Glomerular endothelial cell (primary cell): ENCODE measurements around the gene AXL. TPM values are rescaled to one million over a fixed set of nuclear protein-coding genes. Genes with fewer than 3 reads are reported as not detected.
"Not testable (repeated sequence)": the region's sequence is repeated elsewhere in the genome, so short reads cannot be mapped to it uniquely, and the experiment has no call there.

Experiments used
- DNase-seq: peaks from one replicate; pipeline ENCODE4 v3.0.0-alpha.2; 2011; ENCODE audit warnings: low read depth, low spot score; ENCODE audit errors: extremely low read depth
- total RNA-seq: library from RNA; depleted of rRNA; stranded (reverse); fragments of >200 nt; gene quantifications from 2 replicates; pipeline ENCODE4 v1.2.3, GENCODE V29; 2015

AXL gene
- total RNA-seq = 64.5 and 89.8 TPM in 2 replicates

GRCh38 chr19:41218615-41219507 lies at the start of gene AXL:
TSS of gene AXL (plus strand) at chr19:41219223. CDS start at chr19:41219393, 170 bp downstream.
- DNase-seq = no peak

- DNase-seq = no peak
These were observed 46.5 kb upstream of the AXL start for GRCh38 chr19:41172297-41173164.

GRCh38 chr19:41174297-41174928 lies 44.6 kb upstream of the AXL start:
- DNase-seq = no peak

DNA sequence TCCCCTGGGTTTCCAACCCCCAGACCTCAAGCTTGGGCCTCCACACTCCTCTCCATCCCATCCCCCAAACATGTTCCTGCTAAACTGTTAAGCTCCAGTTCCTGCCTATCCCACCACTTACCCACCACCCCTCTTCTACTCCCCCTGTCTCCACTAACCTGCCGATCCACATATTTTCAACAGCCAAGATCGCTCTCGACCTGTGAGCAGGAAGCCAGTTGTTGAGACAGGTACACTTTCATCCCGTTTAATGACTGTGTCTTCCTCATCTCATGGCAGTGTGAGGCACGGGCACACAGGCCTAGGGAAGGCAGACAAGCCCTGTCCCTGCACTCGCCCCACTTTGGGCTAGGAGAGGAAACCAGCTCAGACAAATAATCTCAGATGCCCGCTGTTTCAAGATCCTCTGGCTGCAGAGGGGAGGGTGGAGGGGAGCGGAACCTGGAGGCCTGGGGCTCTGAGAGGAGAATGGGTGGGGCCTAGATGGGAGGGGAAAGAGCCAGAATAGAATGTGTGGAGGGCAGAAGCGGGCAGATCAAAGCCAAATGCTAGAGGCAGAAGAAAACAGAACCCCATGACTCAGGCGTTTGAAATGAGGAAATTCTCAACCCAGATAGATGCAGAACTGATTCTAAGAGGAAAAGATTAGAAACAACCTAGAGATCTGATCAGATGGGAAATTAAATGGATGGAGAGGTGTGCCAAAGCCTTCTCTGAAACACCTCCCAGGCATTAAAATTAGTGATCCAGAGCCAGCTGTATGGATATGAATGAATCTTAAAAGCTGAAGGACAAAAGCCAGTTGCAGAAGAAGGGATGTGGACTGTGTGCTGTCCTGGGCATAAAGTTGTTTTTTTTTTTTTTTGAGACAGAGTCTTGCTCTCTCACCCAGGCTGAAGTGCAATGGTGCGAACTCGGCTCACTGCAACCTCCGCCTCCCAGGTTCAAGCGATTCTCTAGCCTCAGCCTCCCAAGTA lies 42.9 kb upstream of the AXL start:
- DNase-seq = no peak

- DNase-seq = not testable (repeated sequence)
These were observed 38.9 kb upstream of the AXL start for GRCh38 chr19:41180173-41180572.

GRCh38 chr19:41186971-41187883 lies 31.8 kb upstream of the AXL start:
- DNase-seq = no peak

DNA sequence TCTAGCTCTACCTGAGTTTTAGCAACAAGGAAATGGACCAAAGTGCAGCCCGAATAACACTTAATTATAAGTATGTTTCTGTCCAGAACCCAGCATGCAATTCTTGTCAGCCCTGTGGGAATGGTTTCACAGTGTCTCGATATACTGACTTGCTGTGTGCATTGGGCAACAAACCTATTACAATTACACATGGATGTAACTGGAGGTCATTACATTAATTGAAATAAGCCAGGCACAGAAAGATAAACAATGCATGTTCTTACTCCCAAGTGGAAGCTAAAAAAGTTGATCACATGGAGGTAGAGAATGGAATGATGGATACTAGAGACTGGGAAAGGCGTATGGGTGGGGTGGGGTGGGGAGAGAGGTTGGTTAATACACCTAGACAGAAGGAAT lies 31.1 kb upstream of the AXL start:
- no peak for DNase-seq

GRCh38 chr19:41189425-41190065 lies 29.5 kb upstream of the AXL start:
- no peak for DNase-seq

DNA sequence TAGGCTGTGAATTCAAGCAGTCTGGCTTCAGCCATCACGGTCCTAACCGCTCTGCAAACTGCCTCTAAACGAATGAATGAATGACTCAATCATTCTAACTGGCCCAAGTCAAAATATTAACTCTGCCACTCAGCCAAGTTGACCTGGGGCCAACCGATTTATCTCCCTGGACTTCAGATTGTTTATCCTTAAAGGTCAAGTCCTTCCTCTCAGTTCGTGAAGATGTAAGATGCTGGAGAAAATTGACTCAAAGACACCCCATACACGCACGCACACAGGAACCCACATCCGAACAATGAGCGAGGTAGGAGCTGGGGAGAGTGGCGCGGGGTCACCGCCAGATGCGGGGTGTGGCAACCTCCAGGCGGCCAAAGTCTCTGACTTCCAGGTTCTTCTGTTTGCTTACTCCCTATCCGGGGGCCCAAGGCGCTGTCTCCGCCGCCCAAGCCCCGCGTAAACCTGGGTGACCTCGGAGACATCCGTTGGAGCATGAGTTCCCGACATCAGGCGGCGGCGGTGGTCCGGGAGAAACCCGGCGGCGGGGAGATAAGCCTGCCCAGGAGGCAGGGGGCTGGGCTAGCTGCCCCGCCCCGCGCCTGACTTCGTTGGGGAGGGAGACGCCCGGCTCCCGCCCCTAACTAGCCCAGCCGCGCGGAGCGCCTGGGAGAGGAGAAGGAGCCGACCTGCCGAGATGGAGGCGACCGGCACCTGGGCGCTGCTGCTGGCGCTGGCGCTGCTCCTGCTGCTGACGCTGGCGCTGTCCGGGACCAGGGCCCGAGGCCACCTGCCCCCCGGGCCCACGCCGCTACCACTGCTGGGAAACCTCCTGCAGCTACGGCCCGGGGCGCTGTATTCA lies 26.2 kb upstream of the AXL start, which contains the start of gene CYP2S1:
Gene CYP2S1 (plus strand): TSS at position 646 of the 856 bp plus-strand sequence. CDS start 46 bp downstream, at position 692.
- no peak for DNase-seq

DNA sequence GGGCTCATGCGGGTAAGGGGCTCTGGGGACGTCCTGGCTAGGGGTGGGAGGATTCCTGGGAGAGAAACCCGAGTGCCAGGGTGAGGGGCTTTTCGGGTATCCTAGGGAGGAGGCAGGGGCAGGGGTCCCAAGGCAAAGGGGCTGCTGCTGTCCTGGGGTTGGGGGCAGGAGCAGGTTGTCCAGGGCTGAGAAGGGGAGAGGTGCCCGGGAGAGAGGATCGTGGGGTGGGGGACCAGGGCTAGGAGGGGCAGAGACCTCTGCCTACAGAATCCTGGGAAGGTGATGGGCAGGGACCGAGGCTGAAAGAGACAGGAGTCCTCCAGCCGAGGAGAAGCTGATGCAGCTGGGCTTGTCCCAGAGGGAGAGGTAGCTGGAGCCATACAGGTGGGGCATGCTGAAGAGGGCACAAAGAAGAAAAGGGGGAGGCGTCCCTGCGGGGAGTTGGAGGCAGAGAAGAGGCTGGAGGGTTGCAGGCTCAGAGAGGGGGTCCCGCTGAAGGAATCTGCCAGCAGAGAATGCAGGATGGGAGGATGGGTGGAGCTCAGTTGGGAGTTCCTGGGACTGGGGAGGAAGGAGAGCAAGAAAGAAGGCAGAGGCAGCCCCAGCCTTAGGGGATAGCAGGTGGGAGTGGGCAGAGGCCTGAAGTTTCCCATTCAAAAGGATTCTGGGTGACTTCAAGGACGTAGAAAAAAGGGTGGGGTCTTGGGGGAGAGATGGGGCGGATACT lies 25.4 kb upstream of the AXL start:
- DNase-seq = no peak

- DNase-seq = no peak
These were observed 24.9 kb upstream of the AXL start for GRCh38 chr19:41194157-41194552.

DNA sequence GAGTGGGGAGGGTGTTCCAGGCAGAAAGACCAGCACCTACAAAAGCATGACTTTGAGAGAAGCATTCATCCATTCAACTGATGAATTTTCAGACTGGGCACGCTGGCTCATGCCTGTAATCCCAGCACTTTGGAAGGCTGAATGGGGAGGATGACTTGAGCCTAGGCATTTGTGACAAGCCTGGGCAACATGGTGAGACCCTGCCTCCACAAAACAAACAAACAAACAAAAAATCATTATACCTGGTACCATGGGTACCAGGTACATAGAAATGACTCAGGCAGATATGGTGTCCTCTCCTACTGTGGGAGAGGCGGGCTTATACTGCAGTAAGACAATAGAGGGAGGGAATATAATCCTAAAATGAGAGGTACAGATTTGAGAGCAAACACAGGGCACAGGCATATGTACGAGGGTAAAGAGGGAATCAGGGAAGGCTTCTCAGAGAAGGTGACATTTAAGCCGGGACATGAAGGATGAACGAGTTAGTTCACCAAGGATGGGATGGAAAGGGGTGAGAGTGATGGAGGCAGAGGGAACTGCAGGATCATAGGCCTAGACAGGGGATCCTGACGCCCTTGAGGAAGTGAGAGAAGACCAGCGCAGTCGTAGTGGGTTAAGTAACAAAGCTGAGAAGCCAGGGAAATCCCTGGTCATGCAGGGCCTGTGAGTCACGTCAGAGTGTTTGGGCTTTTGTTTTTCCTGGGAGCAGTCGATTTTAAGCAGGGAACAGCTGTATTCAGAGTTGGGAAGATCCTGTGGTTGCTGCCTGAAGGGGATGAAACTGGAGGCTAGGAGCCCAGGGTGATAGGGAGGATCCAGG lies 23.1 kb upstream of the AXL start:
- DNase-seq = no peak

- no peak for DNase-seq
These were observed 20.5 kb upstream of the AXL start for GRCh38 chr19:41198559-41198958.

GRCh38 chr19:41203371-41203770 lies 15.7 kb upstream of the AXL start:
- DNase-seq = no peak

- DNase-seq = peak; percentile 66
These were observed 14.7 kb upstream of the AXL start for GRCh38 chr19:41204338-41204737.

- DNase-seq = no peak
These were observed 13.0 kb upstream of the AXL start for GRCh38 chr19:41205995-41206394.
